22Rv1 (cell line): Measurements from ENCODE around the gene GINS2.

Experiments used
- CTCF ChIP-seq: fragments of 450-650 bp; IDR thresholded peaks from 2 replicates; pipeline ENCODE4 v1.5.1; 2017; ENCODE audit warnings: mild to moderate bottlenecking
- ZFX ChIP-seq: fragments of 450-650 bp; IDR thresholded peaks from 2 replicates; pipeline ENCODE4 v1.6.1; 2017; ENCODE audit warnings: antibody characterized with exemption, borderline replicate concordance

GRCh38 chr16:85718682-85719081 is 29.9 kb upstream of the GINS2 start:
- TF ChIP-seq CTCF (peak; percentile 73), ZFX (no peak)
